NCI-H2196 treated with DMSO at 0.1 percent for 48 hours (cell line): ENCODE data around the gene RPS25.
"Not testable (repeated sequence)": the region's sequence is repeated elsewhere in the genome, so short reads cannot be mapped to it uniquely, and the experiment has no call there.

Experiments used
- DNase-seq: peaks from one replicate; lab custom pipeline; 2025; ENCODE audit not compliant: unreplicated experiment; lab: John Stamatoyannopoulos, UW

The RPS25 gene

GRCh38 chr11:119039471-119039870 lies 21.3 kb upstream of the RPS25 start:
- not testable (repeated sequence) for DNase-seq

GRCh38 chr11:119038884-119039283 lies 20.7 kb upstream of the RPS25 start:
- no peak for DNase-seq

- no peak for DNase-seq
Measured at GRCh38 chr11:119034813-119035212, 16.7 kb upstream of the RPS25 start.

- DNase-seq: not testable (repeated sequence)
Measured at GRCh38 chr11:119033421-119033820, 15.3 kb upstream of the RPS25 start.

- no peak for DNase-seq
Measured at GRCh38 chr11:119031912-119032280, 13.8 kb upstream of the RPS25 start.

GRCh38 chr11:119030329-119031047 lies 12.3 kb upstream of the RPS25 start, which contains the start of gene SLC37A4:
Gene SLC37A4 (minus strand): TSS chr11:119030877.
- peak; percentile 96 for DNase-seq

GRCh38 chr11:119030029-119030328 lies 11.8 kb upstream of the RPS25 start:
- no peak for DNase-seq

GRCh38 chr11:119029340-119030028 lies 11.3 kb upstream of the RPS25 start:
- no peak for DNase-seq

- DNase-seq: no peak
Measured at GRCh38 chr11:119029069-119029339, 10.9 kb upstream of the RPS25 start.

GRCh38 chr11:119028346-119029068 lies 10.4 kb upstream of the RPS25 start:
- no peak for DNase-seq

- no peak for DNase-seq
Measured at GRCh38 chr11:119027561-119028345, 9.6 kb upstream of the RPS25 start.

GRCh38 chr11:119026970-119027369 lies 8.8 kb upstream of the RPS25 start:
- no peak for DNase-seq

- no peak for DNase-seq
Measured at GRCh38 chr11:119025978-119026766, 8.0 kb upstream of the RPS25 start.

GRCh38 chr11:119025541-119025940 lies 7.4 kb upstream of the RPS25 start:
- no peak for DNase-seq

- DNase-seq: no peak
Measured at GRCh38 chr11:119025099-119025473, 6.9 kb upstream of the RPS25 start.

- DNase-seq: no peak
Measured at GRCh38 chr11:119024430-119025098, 6.4 kb upstream of the RPS25 start.

GRCh38 chr11:119023741-119024140 lies 5.6 kb upstream of the RPS25 start:
- DNase-seq: no peak

GRCh38 chr11:119021631-119022030 lies 3.5 kb upstream of the RPS25 start:
- DNase-seq: no peak

- DNase-seq: no peak
Measured at GRCh38 chr11:119019996-119020395, 1.9 kb upstream of the RPS25 start.

GRCh38 chr11:119017377-119017776 lies 766 bp downstream of the RPS25 start:
- DNase-seq: not testable (repeated sequence)
